Stimulated activated naive CD8-positive, alpha-beta T cell treated with anti-CD3 and anti-CD28 coated beads, Interleukin-15, Interleukin-2, amounts not matched to agents 100 ng/mL and 50 ng/mL, for 24 hours (primary cell): ENCODE data around the gene LAYN.

Experiments used
- H3K27ac Mint-ChIP-seq: one replicate; pipeline ENCODE4 v1.8.0; 2021; ENCODE audit warnings: mild to moderate bottlenecking, mixed read lengths
- H3K27me3 Mint-ChIP-seq: one replicate; pipeline ENCODE4 v1.8.0; 2021; ENCODE audit warnings: mixed read lengths
- H3K36me3 Mint-ChIP-seq: one replicate; pipeline ENCODE4 v1.8.0; 2021; ENCODE audit warnings: low read depth, mixed read lengths
- H3K4me1 Mint-ChIP-seq: one replicate; pipeline ENCODE4 v1.8.0; 2021; ENCODE audit warnings: low read depth, mixed read lengths
- H3K4me3 Mint-ChIP-seq: one replicate; pipeline ENCODE4 v1.8.0; 2021; ENCODE audit warnings: mild to moderate bottlenecking, mixed read lengths
- H3K9me3 Mint-ChIP-seq: one replicate; pipeline ENCODE4 v1.8.0; 2021; ENCODE audit warnings: mixed read lengths

Gene LAYN

GRCh38 chr11:111606986-111607385 lies 66.5 kb downstream of the LAYN start:
- Mint-ChIP-seq H3K4me3 (no peak overlapping the region), H3K36me3 (no peaks in the 10 kb centered on the region), H3K4me1 (peaks cover 27% of the 10 kb centered on the region), H3K9me3 (no peaks in the 10 kb centered on the region), H3K27ac (no peak overlapping the region), H3K27me3 (no peaks in the 10 kb centered on the region)

- H3K27ac Mint-ChIP-seq = no peak overlapping the region
- H3K27me3 Mint-ChIP-seq = no peaks in the 10 kb centered on the region
- no peak overlapping the region for H3K4me3 Mint-ChIP-seq
- no peaks in the 10 kb centered on the region for H3K36me3 Mint-ChIP-seq
- H3K4me1 Mint-ChIP-seq = peaks cover 31% of the 10 kb centered on the region
- H3K9me3 Mint-ChIP-seq = no peaks in the 10 kb centered on the region
These were observed 67.2 kb downstream of the LAYN start for GRCh38 chr11:111607751-111608150.
